Neural crest cell (in vitro differentiated cells): ENCODE data around the gene NUMBL. TPM values are rescaled to one million over a fixed set of nuclear protein-coding genes. Genes with fewer than 3 reads are reported as not detected.
A peak's percentile ranks its signal among the peaks of the same experiment; 100 is the strongest.
"Not testable (repeated sequence)": the region's sequence is repeated elsewhere in the genome, so short reads cannot be mapped to it uniquely, and the experiment has no call there.

Experiments used
- DNase-seq: peaks from one replicate; pipeline ENCODE4 v3.0.0; 2021; ENCODE audit warnings: low read depth, mixed read lengths, low spot score
- H3K27ac Mint-ChIP-seq: one replicate; pipeline ENCODE4 v1.8.0; 2021; ENCODE audit warnings: mild to moderate bottlenecking, mixed read lengths; ENCODE audit not compliant: unreplicated experiment
- H3K27me3 Mint-ChIP-seq: 2 replicates; pipeline ENCODE4 v1.8.0; 2021; ENCODE audit warnings: low read depth, mild to moderate bottlenecking, mixed read lengths
- H3K36me3 Mint-ChIP-seq: 2 replicates; pipeline ENCODE4 v1.8.0; 2021; ENCODE audit warnings: low read depth, mild to moderate bottlenecking, mixed read lengths
- H3K4me1 Mint-ChIP-seq: 2 replicates; pipeline ENCODE4 v1.8.0; 2021; ENCODE audit warnings: mixed read lengths
- H3K4me3 Mint-ChIP-seq: one replicate; pipeline ENCODE4 v1.8.0; 2021; ENCODE audit warnings: mild to moderate bottlenecking, mixed read lengths
- H3K9me3 Mint-ChIP-seq: 2 replicates; pipeline ENCODE4 v1.8.0; 2021; ENCODE audit warnings: mixed read lengths
- total RNA-seq: library from RNA; stranded (reverse); gene quantifications from 2 replicates; pipeline ENCODE4 v1.2.1, GENCODE V29; 2021
- TF ChIP-seq, protein P1 (sequence below): fragments of 200-600 bp; sonication (generic); conservative IDR thresholded peaks from 2 replicates; pipeline ENCODE4 v1.5.0; 2021; ENCODE audit warnings: antibody characterized with exemption, mild to moderate bottlenecking

The NUMBL gene
- total RNA-seq, 1 donor from 2014 or later, result 26.8 TPM

DNA sequence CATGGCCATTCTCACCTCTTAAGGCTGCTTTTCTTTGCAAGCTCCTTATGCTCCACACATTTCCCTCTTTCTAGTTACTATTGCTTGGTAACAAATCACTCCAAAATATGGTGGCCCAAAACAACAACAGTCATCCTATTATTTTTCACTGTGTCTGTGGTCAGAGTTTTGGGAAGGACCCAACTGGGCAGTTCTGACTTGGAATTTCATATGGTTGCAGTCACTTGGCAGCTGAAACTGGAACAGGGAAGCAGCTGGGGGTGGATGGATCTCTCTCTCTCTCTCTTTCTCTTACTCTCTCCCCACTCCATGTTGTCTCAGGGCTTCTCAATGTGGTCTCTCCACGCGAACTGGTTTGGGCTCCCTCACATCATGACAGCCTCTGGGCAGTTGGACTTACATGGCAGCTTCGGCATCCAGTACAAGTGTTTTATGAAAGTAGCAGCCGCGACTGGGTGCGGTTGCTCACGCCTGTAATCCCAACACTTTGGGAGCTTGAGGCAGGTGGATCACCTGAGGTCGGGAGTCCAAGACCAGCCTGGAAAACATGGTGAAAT, 39.6 kb downstream of the NUMBL start:
- Mint-ChIP-seq H3K9me3 (no peaks in the 10 kb centered on the region), H3K27ac (no peak overlapping the region), H3K36me3 (no peaks in the 10 kb centered on the region), H3K4me1 (peaks cover 10% of the 10 kb centered on the region), H3K27me3 (no peaks in the 10 kb centered on the region), H3K4me3 (no peak overlapping the region)
- TF ChIP-seq, protein P1, sequence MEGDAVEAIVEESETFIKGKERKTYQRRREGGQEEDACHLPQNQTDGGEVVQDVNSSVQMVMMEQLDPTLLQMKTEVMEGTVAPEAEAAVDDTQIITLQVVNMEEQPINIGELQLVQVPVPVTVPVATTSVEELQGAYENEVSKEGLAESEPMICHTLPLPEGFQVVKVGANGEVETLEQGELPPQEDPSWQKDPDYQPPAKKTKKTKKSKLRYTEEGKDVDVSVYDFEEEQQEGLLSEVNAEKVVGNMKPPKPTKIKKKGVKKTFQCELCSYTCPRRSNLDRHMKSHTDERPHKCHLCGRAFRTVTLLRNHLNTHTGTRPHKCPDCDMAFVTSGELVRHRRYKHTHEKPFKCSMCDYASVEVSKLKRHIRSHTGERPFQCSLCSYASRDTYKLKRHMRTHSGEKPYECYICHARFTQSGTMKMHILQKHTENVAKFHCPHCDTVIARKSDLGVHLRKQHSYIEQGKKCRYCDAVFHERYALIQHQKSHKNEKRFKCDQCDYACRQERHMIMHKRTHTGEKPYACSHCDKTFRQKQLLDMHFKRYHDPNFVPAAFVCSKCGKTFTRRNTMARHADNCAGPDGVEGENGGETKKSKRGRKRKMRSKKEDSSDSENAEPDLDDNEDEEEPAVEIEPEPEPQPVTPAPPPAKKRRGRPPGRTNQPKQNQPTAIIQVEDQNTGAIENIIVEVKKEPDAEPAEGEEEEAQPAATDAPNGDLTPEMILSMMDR, result no peak
- DNase-seq, result no peak

GRCh38 chr19:40649903-40650675, 40.4 kb downstream of the NUMBL start:
- H3K9me3 Mint-ChIP-seq, H3K36me3 Mint-ChIP-seq, H3K4me3 Mint-ChIP-seq, DNase-seq, H3K27me3 Mint-ChIP-seq, H3K27ac Mint-ChIP-seq: not testable (repeated sequence)
- peaks cover 13% of the 10 kb centered on the region for H3K4me1 Mint-ChIP-seq

DNA sequence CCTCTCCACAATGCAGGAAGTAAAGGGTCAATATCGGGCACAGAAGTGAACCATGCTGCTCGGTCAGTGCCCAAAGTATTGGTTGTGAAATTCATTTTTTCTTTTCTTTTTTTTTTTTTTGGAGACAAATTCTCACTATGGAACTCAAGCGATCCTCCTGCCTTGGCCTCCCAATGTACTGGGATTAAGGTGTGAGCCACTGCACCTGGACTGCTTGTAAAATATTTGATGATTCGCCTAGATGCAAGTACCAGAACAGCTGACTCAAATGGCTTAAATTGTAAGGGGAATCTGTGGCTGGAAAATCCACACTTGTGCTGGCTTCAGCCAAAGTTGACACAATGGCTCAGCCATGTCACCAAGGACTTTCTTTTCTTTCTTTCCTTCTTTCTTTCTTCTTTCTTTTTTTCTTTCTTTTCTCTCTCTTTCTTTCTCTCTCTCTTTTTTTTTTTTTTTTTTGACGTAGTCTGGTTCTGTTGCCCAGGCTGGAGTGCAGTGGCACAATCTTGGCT, 43.7 kb downstream of the NUMBL start:
- peaks cover 13% of the 10 kb centered on the region for H3K4me1 Mint-ChIP-seq
- DNase-seq, result no peak
- no peaks in the 10 kb centered on the region for H3K27me3 Mint-ChIP-seq
- no peaks in the 10 kb centered on the region for H3K9me3 Mint-ChIP-seq
- TF ChIP-seq, protein P1, result no peak
- H3K27ac Mint-ChIP-seq, result no peak overlapping the region
- no peaks in the 10 kb centered on the region for H3K36me3 Mint-ChIP-seq
- peak overlapping the region; percentile 58 for H3K4me3 Mint-ChIP-seq

- H3K4me3 Mint-ChIP-seq, result no peak overlapping the region
- TF ChIP-seq, protein P1, result no peak
- H3K36me3 Mint-ChIP-seq, result no peaks in the 10 kb centered on the region
- no peak overlapping the region for H3K27ac Mint-ChIP-seq
- DNase-seq, result no peak
- peaks cover 24% of the 10 kb centered on the region for H3K4me1 Mint-ChIP-seq
- H3K9me3 Mint-ChIP-seq, result no peaks in the 10 kb centered on the region
- H3K27me3 Mint-ChIP-seq, result no peaks in the 10 kb centered on the region
Observed at GRCh38 chr19:40642757-40643305, 47.6 kb downstream of the NUMBL start.

DNA sequence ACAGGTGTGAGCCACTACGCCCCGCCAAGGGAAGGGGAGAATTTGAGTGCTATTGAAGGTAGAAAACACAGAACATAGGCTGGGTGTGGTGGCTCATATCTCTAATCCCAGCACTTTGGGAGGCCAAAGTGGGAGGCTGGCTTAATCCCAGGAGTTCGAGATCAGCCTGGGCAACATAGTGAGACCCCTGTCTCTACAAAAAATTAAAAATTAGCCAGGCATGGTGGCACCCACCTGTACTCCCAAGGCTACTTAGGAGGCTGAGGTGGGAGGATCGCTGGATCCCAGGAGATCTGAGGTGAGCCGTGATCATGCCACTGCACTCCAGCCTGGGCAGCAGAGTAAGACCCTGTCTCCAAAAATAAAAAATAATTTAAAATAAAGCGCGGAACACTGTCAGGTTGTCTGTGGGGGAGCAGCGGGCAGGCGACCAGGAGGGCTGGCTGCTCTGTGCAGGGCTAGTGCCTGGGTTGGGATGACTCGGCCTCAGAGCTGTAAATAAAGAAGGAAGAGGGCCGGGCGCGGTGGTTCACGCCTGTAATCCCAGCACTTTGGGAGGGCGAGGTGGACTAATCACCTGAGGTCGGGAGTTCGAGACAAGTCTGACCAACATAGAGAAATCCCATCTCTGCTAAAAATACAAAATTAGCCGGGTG, 48.3 kb downstream of the NUMBL start:
- Mint-ChIP-seq H3K27ac (no peak overlapping the region), H3K4me3 (no peak overlapping the region), H3K4me1 (peaks cover 24% of the 10 kb centered on the region), H3K36me3 (no peaks in the 10 kb centered on the region), H3K9me3 (no peaks in the 10 kb centered on the region), H3K27me3 (no peaks in the 10 kb centered on the region)
- TF ChIP-seq, protein P1, result no peak
- no peak for DNase-seq
